ENCODE measurements around the gene FBXO42.
"Not testable (repeated sequence)": the region's sequence is repeated elsewhere in the genome, so short reads cannot be mapped to it uniquely, and the experiment has no call there.

The FBXO42 gene

GRCh38 chr1:16218014-16218673 is 134.1 kb downstream of the FBXO42 start:
- ATAC-seq (replicated peaks) (no peak), DNase-seq (no peak)
- peak overlapping the region in 1 of 2 donors; percentile 44 for H3K27ac Mint-ChIP-seq
- H3K27me3 Mint-ChIP-seq: no peaks in the 10 kb centered on the region
- peaks cover 19 to 20% of the 10 kb centered on the region in 2 donors for H3K4me1 Mint-ChIP-seq (ENCODE audit: low read depth in 2 of 2)
- peak overlapping the region; percentile 81 to 82 for H3K4me3 Mint-ChIP-seq
- peaks cover 10% of the 10 kb centered on the region for H3K36me3 Mint-ChIP-seq (ENCODE audit: insufficient read depth)
- H3K9me3 Mint-ChIP-seq: no peaks in the 10 kb centered on the region

GRCh38 chr1:16217061-16217785 is 135.1 kb downstream of the FBXO42 start:
- peaks cover 19 to 20% of the 10 kb centered on the region in 2 donors for H3K4me1 Mint-ChIP-seq (ENCODE audit: low read depth in 2 of 2)
- DNase-seq (peak; percentile 82 to 90 (median 88)), ATAC-seq (replicated peaks) (peak; percentile 94)
- H3K27ac Mint-ChIP-seq: peak overlapping the region in 1 of 2 donors; percentile 44
- peak overlapping the region; percentile 81 to 82 for H3K4me3 Mint-ChIP-seq
- H3K36me3 Mint-ChIP-seq (ENCODE audit: insufficient read depth): peaks cover 10% of the 10 kb centered on the region
- H3K27me3 Mint-ChIP-seq: no peaks in the 10 kb centered on the region
- H3K9me3 Mint-ChIP-seq: no peaks in the 10 kb centered on the region

- Mint-ChIP-seq H3K36me3 (ENCODE audit: insufficient read depth) (peaks cover 10% of the 10 kb centered on the region), H3K27me3 (no peaks in the 10 kb centered on the region), H3K4me1 (ENCODE audit: low read depth in 2 of 2) (peaks cover 19 to 20% of the 10 kb centered on the region in 2 donors), H3K27ac (peak overlapping the region in 1 of 2 donors; percentile 51), H3K9me3 (no peaks in the 10 kb centered on the region), H3K4me3 (peak overlapping the region; percentile 81 to 82)
- DNase-seq: peak in 2 of 3 experiments; percentile 45 to 50
- ATAC-seq (replicated peaks): peak; percentile 13
Observed at GRCh38 chr1:16215882-16216753, 136.2 kb downstream of the FBXO42 start.

GRCh38 chr1:16215240-16215639 is 137.0 kb downstream of the FBXO42 start:
- Mint-ChIP-seq H3K36me3 (ENCODE audit: insufficient read depth) (peaks cover 10% of the 10 kb centered on the region), H3K4me3 (peak overlapping the region in 1 of 2 donors; percentile 82), H3K4me1 (ENCODE audit: low read depth in 2 of 2) (peaks cover 19 to 20% of the 10 kb centered on the region in 2 donors)
- not testable (repeated sequence) for H3K27me3 Mint-ChIP-seq; H3K9me3 Mint-ChIP-seq; H3K27ac Mint-ChIP-seq; ATAC-seq (replicated peaks); DNase-seq

- H3K4me1 Mint-ChIP-seq (ENCODE audit: low read depth in 2 of 2): peaks cover 12 to 14% of the 10 kb centered on the region in 2 donors
- ATAC-seq (replicated peaks); DNase-seq; H3K27me3 Mint-ChIP-seq; H3K36me3 Mint-ChIP-seq (ENCODE audit: insufficient read depth); H3K9me3 Mint-ChIP-seq; H3K27ac Mint-ChIP-seq; H3K4me3 Mint-ChIP-seq: not testable (repeated sequence)
Observed at GRCh38 chr1:16213544-16213943, 138.7 kb downstream of the FBXO42 start.

- ATAC-seq (replicated peaks): no peak
- Mint-ChIP-seq H3K4me3 (no peak overlapping the region), H3K27me3 (no peaks in the 10 kb centered on the region), H3K36me3 (ENCODE audit: insufficient read depth) (peaks cover 3% of the 10 kb centered on the region), H3K4me1 (ENCODE audit: low read depth in 2 of 2) (peaks cover 10 to 14% of the 10 kb centered on the region in 2 donors), H3K27ac (peak overlapping the region in 1 of 2 donors; percentile 37), H3K9me3 (no peaks in the 10 kb centered on the region)
- DNase-seq: no peak
Observed at GRCh38 chr1:16213013-16213412, 139.3 kb downstream of the FBXO42 start.

GRCh38 chr1:16212251-16212961 is 139.9 kb downstream of the FBXO42 start, which contains the start of gene ARHGEF19:
TSS of gene ARHGEF19 (minus strand) at chr1:16212652. CDS start at chr1:16209054, 3,598 bp downstream.
- Mint-ChIP-seq H3K27me3 (no peaks in the 10 kb centered on the region), H3K4me1 (ENCODE audit: low read depth in 2 of 2) (peaks cover 11 to 14% of the 10 kb centered on the region in 2 donors), H3K27ac (peak within 1 kb of the TSS in 1 of 2 donors; percentile 37), H3K36me3 (ENCODE audit: insufficient read depth) (peaks cover 3% of the 10 kb centered on the region), H3K4me3 (no peak within 1 kb of the TSS), H3K9me3 (no peaks in the 10 kb centered on the region)
- ATAC-seq (replicated peaks) (no peak), DNase-seq (no peak)

GRCh38 chr1:16211824-16212223 is 140.5 kb downstream of the FBXO42 start:
- H3K4me3 Mint-ChIP-seq: no peak overlapping the region
- no peaks in the 10 kb centered on the region for H3K27me3 Mint-ChIP-seq
- H3K4me1 Mint-ChIP-seq (ENCODE audit: low read depth in 2 of 2): peaks cover 11 to 14% of the 10 kb centered on the region in 2 donors
- H3K9me3 Mint-ChIP-seq: no peaks in the 10 kb centered on the region
- peaks cover 3% of the 10 kb centered on the region for H3K36me3 Mint-ChIP-seq (ENCODE audit: insufficient read depth)
- H3K27ac Mint-ChIP-seq: no peak overlapping the region
- ATAC-seq (replicated peaks) (no peak), DNase-seq (no peak)

GRCh38 chr1:16210581-16210980 is 141.7 kb downstream of the FBXO42 start:
- ATAC-seq (replicated peaks) (no peak), DNase-seq (no peak)
- H3K27me3 Mint-ChIP-seq: no peaks in the 10 kb centered on the region
- no peak overlapping the region for H3K4me3 Mint-ChIP-seq
- H3K36me3 Mint-ChIP-seq (ENCODE audit: insufficient read depth): no peaks in the 10 kb centered on the region
- peaks cover 5 to 9% of the 10 kb centered on the region in 2 donors for H3K4me1 Mint-ChIP-seq (ENCODE audit: low read depth in 2 of 2)
- no peak overlapping the region for H3K27ac Mint-ChIP-seq
- H3K9me3 Mint-ChIP-seq: no peaks in the 10 kb centered on the region

- H3K4me3 Mint-ChIP-seq: no peak overlapping the region
- DNase-seq (no peak), ATAC-seq (replicated peaks) (no peak)
- H3K9me3 Mint-ChIP-seq: no peaks in the 10 kb centered on the region
- H3K27me3 Mint-ChIP-seq: no peaks in the 10 kb centered on the region
- H3K4me1 Mint-ChIP-seq (ENCODE audit: low read depth in 2 of 2): peaks cover 5 to 11% of the 10 kb centered on the region in 2 donors
- no peaks in the 10 kb centered on the region for H3K36me3 Mint-ChIP-seq (ENCODE audit: insufficient read depth)
- H3K27ac Mint-ChIP-seq: no peak overlapping the region
Observed at GRCh38 chr1:16209847-16210407, 142.4 kb downstream of the FBXO42 start.

- no peaks in the 10 kb centered on the region for H3K9me3 Mint-ChIP-seq
- H3K4me3 Mint-ChIP-seq: peak overlapping the region in 1 of 2 donors; percentile 21
- H3K27ac Mint-ChIP-seq: peak overlapping the region in 1 of 2 donors; percentile 57
- H3K36me3 Mint-ChIP-seq (ENCODE audit: insufficient read depth): no peaks in the 10 kb centered on the region
- peaks cover 8 to 15% of the 10 kb centered on the region in 2 donors for H3K4me1 Mint-ChIP-seq (ENCODE audit: low read depth in 2 of 2)
- no peak for DNase-seq
- no peaks in the 10 kb centered on the region for H3K27me3 Mint-ChIP-seq
- ATAC-seq (replicated peaks): no peak
Observed at GRCh38 chr1:16209132-16209846, 143.0 kb downstream of the FBXO42 start.
